ENCODE measurements around the gene DSPP.

The DSPP gene

DNA sequence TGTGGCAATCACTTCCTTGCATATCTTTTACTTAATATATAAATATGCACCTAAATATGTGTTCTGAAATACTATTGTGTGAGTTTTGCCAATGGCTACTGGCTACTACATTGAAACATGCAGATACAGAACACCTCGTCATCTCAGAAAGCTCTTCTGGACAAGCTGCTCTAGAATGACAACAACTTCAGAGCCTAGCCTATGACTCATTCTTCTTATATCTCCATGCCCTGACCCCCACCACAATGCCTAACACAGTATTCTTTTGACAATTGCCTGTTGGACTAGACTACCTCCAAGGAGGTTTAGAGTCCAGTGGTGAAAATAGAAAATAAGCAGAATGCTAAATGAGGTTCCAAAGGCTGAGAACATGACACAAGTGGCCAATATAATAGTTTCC is 24.1 kb downstream of the DSPP start:
- Histone ChIP-seq H3K27me3 (ENCODE audit: control insufficient read depth in 3 of 3, insufficient read depth in 3 of 3, low read depth in 1 of 3, low read length in 3 of 3) (no peaks in the 10 kb centered on the region), H3K27ac (replicated peaks; ENCODE audit: low read length) (no peak overlapping the region), H2AK5ac (ENCODE audit: low read depth, low read length) (no peak overlapping the region), H4K91ac (ENCODE audit: low read depth, low read length, poor library complexity) (no peak overlapping the region), H3K9ac (ENCODE audit: low read depth, low read length, poor library complexity) (no peak overlapping the region), H3K4me3 (ENCODE audit: low read length in 2 of 2) (no peak overlapping the region), H3K79me1 (ENCODE audit: low read depth, low read length) (no peaks in the 10 kb centered on the region), H3K23ac (ENCODE audit: low read depth, low read length, poor library complexity) (no peak overlapping the region), H2BK5ac (ENCODE audit: low read length) (no peak overlapping the region), H3K18ac (ENCODE audit: low read length) (no peak overlapping the region), H2BK120ac (ENCODE audit: low read depth, low read length) (no peak overlapping the region), H3K4me2 (ENCODE audit: insufficient read depth, low read length, poor library complexity, severe bottlenecking) (no peak overlapping the region), H3K4ac (ENCODE audit: low read length) (no peak overlapping the region), H2BK12ac (ENCODE audit: low read length) (no peak overlapping the region), H3K14ac (ENCODE audit: low read length) (no peak overlapping the region), H2BK15ac (ENCODE audit: low read length) (no peak overlapping the region), H2AFZ (ENCODE audit: low read length) (no peak overlapping the region), H4K8ac (ENCODE audit: low read depth, low read length) (no peak overlapping the region), H3K36me3 (replicated peaks in 1 of 2; ENCODE audit: control insufficient read depth in 2 of 2, insufficient read depth in 2 of 2, low read length in 2 of 2) (no peaks in the 10 kb centered on the region), H3K4me1 (ENCODE audit: control insufficient read depth in 2 of 2, insufficient read depth in 1 of 2, low read depth in 1 of 2, low read length in 2 of 2) (no peaks in the 10 kb centered on the region), H3K9me3 (replicated peaks in 1 of 2; ENCODE audit: control insufficient read depth in 2 of 2, insufficient read depth in 1 of 2, low read depth in 1 of 2, low read length in 2 of 2) (no peaks in the 10 kb centered on the region)
- no CpG with 5 or more reads among the region's 1 CpG for WGBS, 2 donors (ENCODE audit: extremely low coverage in 2 of 2, insufficient read length in 2 of 2, insufficient replicate concordance in 1 of 2)
- no peak for DNase-seq (ENCODE audit: low spot score)

DNA sequence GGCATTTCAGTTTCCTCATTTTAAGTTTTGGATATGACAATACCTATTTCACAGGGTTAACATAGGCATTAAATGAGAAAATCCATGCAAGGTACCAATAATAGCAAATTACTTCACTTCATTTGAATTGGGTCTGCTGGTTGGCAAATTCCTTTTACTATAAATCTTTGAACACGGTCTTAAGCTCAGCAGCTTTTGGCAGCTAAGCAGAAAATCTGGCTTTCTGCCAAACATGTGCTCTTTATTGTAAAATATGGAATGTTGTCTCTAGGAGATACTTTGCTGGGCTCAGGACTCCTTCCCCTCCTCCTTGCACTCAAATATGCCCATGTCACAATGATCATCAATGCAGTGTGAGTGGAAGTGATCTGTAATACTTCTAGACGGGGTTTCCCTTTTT is 24.9 kb downstream of the DSPP start:
- Histone ChIP-seq H2AFZ (ENCODE audit: low read length) (no peak overlapping the region), H3K18ac (ENCODE audit: low read length) (no peak overlapping the region), H2AK5ac (ENCODE audit: low read depth, low read length) (no peak overlapping the region), H3K36me3 (replicated peaks in 1 of 2; ENCODE audit: control insufficient read depth in 2 of 2, insufficient read depth in 2 of 2, low read length in 2 of 2) (no peaks in the 10 kb centered on the region), H4K8ac (ENCODE audit: low read depth, low read length) (no peak overlapping the region), H2BK15ac (ENCODE audit: low read length) (no peak overlapping the region), H2BK5ac (ENCODE audit: low read length) (no peak overlapping the region), H2BK12ac (ENCODE audit: low read length) (no peak overlapping the region), H3K4ac (ENCODE audit: low read length) (no peak overlapping the region), H3K4me3 (ENCODE audit: low read length in 2 of 2) (no peak overlapping the region), H3K27ac (replicated peaks; ENCODE audit: low read length) (no peak overlapping the region), H3K9ac (ENCODE audit: low read depth, low read length, poor library complexity) (no peak overlapping the region), H3K79me1 (ENCODE audit: low read depth, low read length) (no peaks in the 10 kb centered on the region), H3K9me3 (replicated peaks in 1 of 2; ENCODE audit: control insufficient read depth in 2 of 2, insufficient read depth in 1 of 2, low read depth in 1 of 2, low read length in 2 of 2) (no peaks in the 10 kb centered on the region), H3K4me1 (ENCODE audit: control insufficient read depth in 2 of 2, insufficient read depth in 1 of 2, low read depth in 1 of 2, low read length in 2 of 2) (no peaks in the 10 kb centered on the region), H3K14ac (ENCODE audit: low read length) (no peak overlapping the region), H2BK120ac (ENCODE audit: low read depth, low read length) (no peak overlapping the region), H3K23ac (ENCODE audit: low read depth, low read length, poor library complexity) (no peak overlapping the region), H3K27me3 (ENCODE audit: control insufficient read depth in 3 of 3, insufficient read depth in 3 of 3, low read depth in 1 of 3, low read length in 3 of 3) (no peaks in the 10 kb centered on the region), H4K91ac (ENCODE audit: low read depth, low read length, poor library complexity) (no peak overlapping the region), H3K4me2 (ENCODE audit: insufficient read depth, low read length, poor library complexity, severe bottlenecking) (no peak overlapping the region)
- no peak for DNase-seq (ENCODE audit: low spot score)
- WGBS, 2 donors (ENCODE audit: extremely low coverage in 2 of 2, insufficient read length in 2 of 2, insufficient replicate concordance in 1 of 2), result no CpG with 5 or more reads among the region's 2 CpGs

DNA sequence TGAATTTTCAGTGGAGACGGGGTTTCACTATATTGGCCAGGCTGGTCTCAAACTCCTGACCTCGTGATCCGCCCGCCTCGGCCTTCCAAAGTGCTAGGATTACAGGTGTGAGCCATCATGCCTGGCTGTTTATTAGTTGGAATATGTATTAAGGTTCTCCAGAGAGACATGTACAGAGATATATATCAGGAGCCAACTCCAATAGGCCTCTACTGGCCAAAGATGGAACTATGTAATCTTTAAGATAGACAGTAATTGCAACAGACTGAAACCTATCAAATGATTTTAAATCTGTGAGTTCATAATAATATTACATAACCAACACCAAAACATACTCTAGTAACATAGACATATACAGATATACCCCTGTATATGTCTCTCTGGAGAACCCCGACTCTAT is 36.0 kb downstream of the DSPP start:
- no peak overlapping the region for H2BK5ac ChIP-seq (ENCODE audit: low read length)

DNA sequence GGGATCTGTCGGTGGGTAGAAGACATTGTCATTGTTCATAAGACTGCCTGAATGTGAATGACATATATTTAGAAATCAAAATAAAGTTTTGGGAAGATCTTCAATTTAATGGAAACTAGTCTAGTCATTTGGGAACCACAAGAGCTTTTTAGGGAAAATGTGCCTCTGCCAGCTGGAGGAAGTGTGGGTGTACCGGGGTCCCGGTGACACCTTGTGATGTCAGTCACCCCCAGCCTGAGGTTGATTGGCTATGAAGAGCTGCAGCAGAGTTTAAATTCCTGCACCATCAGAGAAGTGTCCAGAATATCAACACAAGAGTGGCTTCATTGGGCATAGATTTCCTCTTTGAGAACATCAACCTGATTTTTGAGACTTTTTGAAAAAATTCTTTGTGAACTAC is 41.7 kb downstream of the DSPP start, which contains the start of gene DMP1:
Gene DMP1 (plus strand): TSS at position 301 of the 400 bp plus-strand sequence. CDS start 6,213 bp downstream, outside the sequence.
- Histone ChIP-seq H2BK120ac (ENCODE audit: low read depth, low read length) (no peak within 1 kb of the TSS), H3K36me3 (replicated peaks in 1 of 2; ENCODE audit: control insufficient read depth in 2 of 2, insufficient read depth in 2 of 2, low read length in 2 of 2) (no peaks in the 10 kb centered on the region), H3K4ac (ENCODE audit: low read length) (no peak within 1 kb of the TSS), H4K8ac (ENCODE audit: low read depth, low read length) (no peak within 1 kb of the TSS), H3K4me3 (ENCODE audit: low read length in 2 of 2) (no peak within 1 kb of the TSS), H3K4me2 (ENCODE audit: insufficient read depth, low read length, poor library complexity, severe bottlenecking) (no peak within 1 kb of the TSS), H3K9me3 (replicated peaks in 1 of 2; ENCODE audit: control insufficient read depth in 2 of 2, insufficient read depth in 1 of 2, low read depth in 1 of 2, low read length in 2 of 2) (no peaks in the 10 kb centered on the region), H2BK12ac (ENCODE audit: low read length) (no peak within 1 kb of the TSS), H3K14ac (ENCODE audit: low read length) (no peak within 1 kb of the TSS), H3K18ac (ENCODE audit: low read length) (no peak within 1 kb of the TSS), H3K23ac (ENCODE audit: low read depth, low read length, poor library complexity) (no peak within 1 kb of the TSS), H3K79me1 (ENCODE audit: low read depth, low read length) (no peaks in the 10 kb centered on the region), H2AFZ (ENCODE audit: low read length) (no peak within 1 kb of the TSS), H4K91ac (ENCODE audit: low read depth, low read length, poor library complexity) (no peak within 1 kb of the TSS), H3K4me1 (ENCODE audit: control insufficient read depth in 2 of 2, insufficient read depth in 1 of 2, low read depth in 1 of 2, low read length in 2 of 2) (peaks cover 6 to 10% of the 10 kb centered on the region in 2 donors), H2BK15ac (ENCODE audit: low read length) (no peak within 1 kb of the TSS), H3K27me3 (ENCODE audit: control insufficient read depth in 3 of 3, insufficient read depth in 3 of 3, low read depth in 1 of 3, low read length in 3 of 3) (no peaks in the 10 kb centered on the region), H3K27ac (replicated peaks; ENCODE audit: low read length) (no peak within 1 kb of the TSS), H2BK5ac (ENCODE audit: low read length) (no peak within 1 kb of the TSS), H2AK5ac (ENCODE audit: low read depth, low read length) (no peak within 1 kb of the TSS), H3K9ac (ENCODE audit: low read depth, low read length, poor library complexity) (no peak within 1 kb of the TSS)
- no CpG with 5 or more reads among the region's 3 CpGs for WGBS, 2 donors (ENCODE audit: extremely low coverage in 2 of 2, insufficient read length in 2 of 2, insufficient replicate concordance in 1 of 2)
- no peak for DNase-seq (ENCODE audit: low spot score)

More for the DNA sequence above, 36.0 kb downstream of the DSPP start:
- H2AFZ ChIP-seq (ENCODE audit: low read length), result no peak overlapping the region
- H3K9ac ChIP-seq (ENCODE audit: low read depth, low read length, poor library complexity), result no peak overlapping the region
- H2BK12ac ChIP-seq (ENCODE audit: low read length), result no peak overlapping the region
- H3K4ac ChIP-seq (ENCODE audit: low read length), result no peak overlapping the region
- whole genome bisulfite sequencing, 2 donors (ENCODE audit: extremely low coverage in 2 of 2, insufficient read length in 2 of 2, insufficient replicate concordance in 1 of 2), result no CpG with 5 or more reads among the region's 6 CpGs
- H2BK120ac ChIP-seq (ENCODE audit: low read depth, low read length), result no peak overlapping the region
- no peak overlapping the region for H4K8ac ChIP-seq (ENCODE audit: low read depth, low read length)
- H2BK15ac ChIP-seq (ENCODE audit: low read length), result no peak overlapping the region
- H4K91ac ChIP-seq (ENCODE audit: low read depth, low read length, poor library complexity), result no peak overlapping the region
- no peak overlapping the region for H2AK5ac ChIP-seq (ENCODE audit: low read depth, low read length)
- no peak for DNase-seq (ENCODE audit: low spot score)
- no peaks in the 10 kb centered on the region for H3K4me1 ChIP-seq (ENCODE audit: control insufficient read depth in 2 of 2, insufficient read depth in 1 of 2, low read depth in 1 of 2, low read length in 2 of 2)
- no peak overlapping the region for H3K18ac ChIP-seq (ENCODE audit: low read length)
- no peak overlapping the region for H3K14ac ChIP-seq (ENCODE audit: low read length)
- H3K79me1 ChIP-seq (ENCODE audit: low read depth, low read length), result no peaks in the 10 kb centered on the region
- H3K27me3 ChIP-seq (ENCODE audit: control insufficient read depth in 3 of 3, insufficient read depth in 3 of 3, low read depth in 1 of 3, low read length in 3 of 3), result no peaks in the 10 kb centered on the region
- H3K36me3 ChIP-seq (replicated peaks in 1 of 2; ENCODE audit: control insufficient read depth in 2 of 2, insufficient read depth in 2 of 2, low read length in 2 of 2), result no peaks in the 10 kb centered on the region
- H3K4me2 ChIP-seq (ENCODE audit: insufficient read depth, low read length, poor library complexity, severe bottlenecking), result no peak overlapping the region
- no peak overlapping the region for H3K4me3 ChIP-seq (ENCODE audit: low read length in 2 of 2)
- H3K23ac ChIP-seq (ENCODE audit: low read depth, low read length, poor library complexity), result no peak overlapping the region
- no peak overlapping the region for H3K27ac ChIP-seq (replicated peaks; ENCODE audit: low read length)
- H3K9me3 ChIP-seq (replicated peaks in 1 of 2; ENCODE audit: control insufficient read depth in 2 of 2, insufficient read depth in 1 of 2, low read depth in 1 of 2, low read length in 2 of 2), result no peaks in the 10 kb centered on the region

Measured in neuronal stem cell (in vitro differentiated cells).